H1 (cell line): ENCODE measurements around the gene NCOA1. TPM values are rescaled to one million over a fixed set of nuclear protein-coding genes. Genes with fewer than 3 reads are reported as not detected.

Source experiments
- CEBPB ChIP-seq: IDR thresholded peaks from 2 replicates; pipeline ENCODE4 v1.6.1; 2012; ENCODE audit warnings: low read depth, low read length
- HDAC2 ChIP-seq, 2 experiments: fragments of 300-600 bp in 1 of 2; sonication (generic) in 1 of 2; IDR thresholded peaks; 2 replicates each; pipeline ENCODE4 v1.6.1; 2011 to 2012; ENCODE audit warnings: low read depth in 2 of 2, low read length in 2 of 2, mild to moderate bottlenecking in 2 of 2, moderate library complexity in 2 of 2, borderline replicate concordance in 1 of 2, inconsistent platforms in 1 of 2
- KDM1A ChIP-seq: fragments of 200-600, 300-600 bp; sonication (generic); IDR thresholded peaks from 2 replicates; pipeline ENCODE4 v1.7.1; 2016; ENCODE audit warnings: mild to moderate bottlenecking, low read length, borderline replicate concordance
- MAFK ChIP-seq: IDR thresholded peaks from 2 replicates; pipeline ENCODE4 v1.6.1; 2012; ENCODE audit warnings: low read depth, mild to moderate bottlenecking, improper control_type of control experiment, low read length
- MAX ChIP-seq: IDR thresholded peaks from 2 replicates; pipeline ENCODE4 v1.6.1; 2012; ENCODE audit warnings: inconsistent platforms
- NANOG ChIP-seq: IDR thresholded peaks from 2 replicates; pipeline ENCODE4 v1.6.1; 2011; ENCODE audit warnings: low read length, low read depth, mild to moderate bottlenecking, inconsistent platforms; ENCODE audit not compliant: insufficient read depth, poor library complexity, severe bottlenecking
- YY1 ChIP-seq: IDR thresholded peaks from 2 replicates; pipeline ENCODE4 v1.6.1; 2011; ENCODE audit warnings: low read depth, mild to moderate bottlenecking, low read length
- polyA plus RNA-seq, 7 experiments: library from polyadenylated mRNA; depleted of rRNA in 3 of 7; stranded (reverse) in 5 of 7; unstranded in 2 of 7; fragments of >200 nt in 5 of 7; fragments of 200-250 nt in 2 of 7; gene quantifications; 1 replicate in 5 of 7; 2 replicates in 1 of 7; 4 replicates in 1 of 7; pipeline versions ENCODE4 v1.2.1 to v1.2.3, GENCODE V29; 2011 to 2013; ENCODE audit warnings: missing spikeins in 2 of 7, mixed read lengths in 2 of 7
- total RNA-seq: library from RNA; stranded (reverse); fragmentation: NEBNext Ultra II Directional; extraction: Animal tissue kit (Norgen Biotek cat#: 25700); gene quantifications from 2 replicates; pipeline ENCODE4 v1.2.1, GENCODE V29; 2021

NCOA1 gene
- total and polyA plus RNA-seq, 2 of the 8 experiments (the other 6 are each of a cell fraction or from before 2014, with no cell fraction given) = 12.8 to 17.9 TPM

GRCh38 chr2:24594283-24594682 lies 103.2 kb downstream of the NCOA1 start (continued):
- TF ChIP-seq HDAC2 (IDR thresholded peaks at IDR 0.05; ENCODE audit: borderline replicate concordance in 1 of 2, low read depth in 2 of 2, low read length in 2 of 2) (no peak), NANOG (no peak), MAFK (no peak), KDM1A (no peak), MAX (no peak), YY1 (no peak), CEBPB (no peak; the same call in 1 of the 2 replicates)
